ENCODE results near the gene DNMT1.

DNA sequence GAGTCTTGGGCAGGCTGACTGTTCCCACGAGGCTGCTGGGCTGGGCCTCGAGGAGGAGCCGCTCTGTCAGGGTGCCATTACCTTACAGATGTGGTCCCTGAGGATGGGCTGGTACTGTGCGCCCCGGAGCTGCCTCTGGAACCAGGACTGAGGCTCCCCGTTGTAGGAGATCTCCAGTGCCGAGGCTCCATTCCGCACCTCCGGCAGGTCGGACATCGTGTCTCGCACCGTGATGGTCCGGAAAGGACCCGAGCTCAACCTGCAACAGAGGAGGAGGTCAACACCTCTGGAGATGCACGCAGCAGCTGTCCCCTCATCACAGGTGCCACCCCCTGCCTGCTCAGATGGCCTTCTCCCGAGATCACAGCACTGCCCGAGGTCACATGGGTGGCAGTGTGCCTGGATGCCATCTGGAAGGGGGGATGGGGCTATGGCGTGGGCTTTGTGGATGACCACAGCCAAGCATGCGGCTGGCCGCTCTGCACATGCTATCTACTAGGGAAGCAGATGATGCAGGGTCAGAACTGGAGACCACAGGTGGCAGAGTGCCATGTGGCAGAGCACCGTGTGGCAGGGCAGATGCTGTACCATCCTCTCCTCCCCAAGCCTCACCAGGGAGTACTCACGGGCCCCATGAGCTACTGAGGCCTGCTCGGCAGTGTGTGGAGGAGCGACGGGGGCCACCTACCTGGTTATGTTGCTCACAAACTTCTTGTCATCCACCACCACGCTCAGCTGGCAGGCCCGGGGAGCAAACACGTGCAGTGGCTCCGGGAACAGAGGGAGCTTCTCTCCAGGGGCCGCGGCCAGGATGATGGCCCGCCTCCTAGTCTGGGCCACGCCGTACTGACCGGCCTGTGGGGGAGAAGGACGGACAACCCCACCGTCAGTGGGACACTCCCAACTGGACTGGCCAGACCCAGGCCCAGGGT, 56.7 kb downstream of the DNMT1 start:
- TF ChIP-seq, protein P1, sequence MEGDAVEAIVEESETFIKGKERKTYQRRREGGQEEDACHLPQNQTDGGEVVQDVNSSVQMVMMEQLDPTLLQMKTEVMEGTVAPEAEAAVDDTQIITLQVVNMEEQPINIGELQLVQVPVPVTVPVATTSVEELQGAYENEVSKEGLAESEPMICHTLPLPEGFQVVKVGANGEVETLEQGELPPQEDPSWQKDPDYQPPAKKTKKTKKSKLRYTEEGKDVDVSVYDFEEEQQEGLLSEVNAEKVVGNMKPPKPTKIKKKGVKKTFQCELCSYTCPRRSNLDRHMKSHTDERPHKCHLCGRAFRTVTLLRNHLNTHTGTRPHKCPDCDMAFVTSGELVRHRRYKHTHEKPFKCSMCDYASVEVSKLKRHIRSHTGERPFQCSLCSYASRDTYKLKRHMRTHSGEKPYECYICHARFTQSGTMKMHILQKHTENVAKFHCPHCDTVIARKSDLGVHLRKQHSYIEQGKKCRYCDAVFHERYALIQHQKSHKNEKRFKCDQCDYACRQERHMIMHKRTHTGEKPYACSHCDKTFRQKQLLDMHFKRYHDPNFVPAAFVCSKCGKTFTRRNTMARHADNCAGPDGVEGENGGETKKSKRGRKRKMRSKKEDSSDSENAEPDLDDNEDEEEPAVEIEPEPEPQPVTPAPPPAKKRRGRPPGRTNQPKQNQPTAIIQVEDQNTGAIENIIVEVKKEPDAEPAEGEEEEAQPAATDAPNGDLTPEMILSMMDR (IDR thresholded peaks at IDR 0.05) = no peak
- TF ChIP-seq MAX (CRISPR knock-in tag; IDR thresholded peaks at IDR 0.05) = no peak

Data from WTC11 (cell line).